H1 (cell line): ENCODE measurements around the gene PDZD4. TPM values are rescaled to one million over a fixed set of nuclear protein-coding genes. Genes with fewer than 3 reads are reported as not detected.

ENCODE experiments used
- CTCF ChIA-PET: fragments of 300-600 bp; sonication (Branson Sonifier 250); formaldehyde crosslinking; loops from one replicate; lab custom pipeline; 2021; ENCODE audit not compliant: partially characterized antibody; lab: Charles Lee
- POLR2A ChIA-PET: fragments of 300-600 bp; sonication (Branson Sonifier 250); formaldehyde crosslinking; loops from one replicate; lab custom pipeline; 2021; ENCODE audit warnings: inconsistent platforms; ENCODE audit not compliant: partially characterized antibody; lab: Charles Lee
- DNase-seq, 2 experiments: peaks; one replicate each; pipeline versions ENCODE4 v3.0.0 to v3.0.0-alpha.2; 2010 to 2022; ENCODE audit warnings: low spot score in 2 of 2, low read depth in 1 of 2, mixed read lengths in 1 of 2
- FAIRE-seq: peaks from 2 replicates; lab custom pipeline; 2011; peaks lifted over from hg19 to GRCh38; lab: Jason Lieb, UNC
- H2AFZ ChIP-seq: 2 replicates; pipeline ENCODE4 v1.8.1; 2012; ENCODE audit warnings: low read length, inconsistent platforms
- H2AK5ac ChIP-seq: 2 replicates; pipeline ENCODE4 v1.6.1; 2013; ENCODE audit warnings: low read depth, low read length
- H2BK120ac ChIP-seq: replicated peaks from 2 replicates; pipeline ENCODE3; 2013; ENCODE audit warnings: low read depth, low read length, inconsistent platforms
- H2BK12ac ChIP-seq: 2 replicates; pipeline ENCODE4 v1.6.1; 2013; ENCODE audit warnings: low read depth, low read length
- H2BK15ac ChIP-seq: 2 replicates; pipeline ENCODE4 v1.6.1; 2013; ENCODE audit warnings: low read length
- H2BK20ac ChIP-seq: 2 replicates; pipeline ENCODE4 v1.6.1; 2013; ENCODE audit warnings: low read length
- H2BK5ac ChIP-seq: 2 replicates; pipeline ENCODE4 v1.6.1; 2013; ENCODE audit warnings: low read depth, low read length
- H3K14ac ChIP-seq: 2 replicates; pipeline ENCODE4 v1.6.1; 2013; ENCODE audit warnings: inconsistent platforms; ENCODE audit not compliant: insufficient read length
- H3K18ac ChIP-seq: 2 replicates; pipeline ENCODE4 v1.6.1; 2013; ENCODE audit warnings: low read length; ENCODE audit errors: extremely low read depth
- H3K23ac ChIP-seq: 2 replicates; pipeline ENCODE4 v1.6.1; 2013; ENCODE audit warnings: inconsistent platforms; ENCODE audit not compliant: insufficient read length
- H3K23me2 ChIP-seq: 2 replicates; pipeline ENCODE4 v1.6.1; 2013; ENCODE audit warnings: low read depth, low read length
- H3K27ac ChIP-seq: 2 replicates; pipeline ENCODE4 v1.6.1; 2011; ENCODE audit warnings: low read depth, low read length, inconsistent platforms
- H3K27me3 ChIP-seq, 4 experiments: replicated peaks in 1 of 4; 1 replicate in 1 of 4; 2 replicates in 3 of 4; pipeline versions ENCODE4 v1.6.1 to v1.8.1; 2011 to 2013; ENCODE audit warnings: low read length in 3 of 4, mild to moderate bottlenecking in 3 of 4, inconsistent platforms in 2 of 4, mixed read lengths in 2 of 4, moderate library complexity in 1 of 4; ENCODE audit not compliant: control insufficient read depth in 3 of 4, insufficient read depth in 3 of 4; ENCODE audit errors: extremely low read depth in 1 of 4
- H3K36me3 ChIP-seq, 4 experiments: 2 replicates each; pipeline versions ENCODE4 v1.6.1 to v1.8.1; 2011 to 2013; ENCODE audit warnings: mild to moderate bottlenecking in 4 of 4, low read length in 3 of 4, moderate library complexity in 2 of 4, control low read depth in 1 of 4, inconsistent platforms in 1 of 4; ENCODE audit not compliant: insufficient read depth in 4 of 4, control insufficient read depth in 2 of 4
- H3K4ac ChIP-seq: replicated peaks from 2 replicates; pipeline ENCODE3; 2013; ENCODE audit warnings: low read length, low read depth, mixed read lengths, inconsistent platforms; ENCODE audit not compliant: insufficient read length
- H3K4me1 ChIP-seq, 4 experiments: replicated peaks in 1 of 4; 1 replicate in 1 of 4; 2 replicates in 3 of 4; pipeline versions ENCODE4 v1.6.1 to v1.8.1; 2011 to 2013; ENCODE audit warnings: low read length in 3 of 4, inconsistent platforms in 2 of 4, mixed read lengths in 1 of 4; ENCODE audit not compliant: insufficient read depth in 4 of 4, control insufficient read depth in 3 of 4
- H3K4me2 ChIP-seq, 2 experiments: 2 replicates each; pipeline versions ENCODE4 v1.6.1 to v1.8.1; 2011 to 2013; ENCODE audit warnings: low read depth in 2 of 2, low read length in 2 of 2, control low read depth in 1 of 2, inconsistent platforms in 1 of 2, mild to moderate bottlenecking in 1 of 2; ENCODE audit not compliant: insufficient read depth in 1 of 2
- H3K4me3 ChIP-seq, 4 experiments: fragments of 200-600, 300-600 bp in 1 of 4; sonication (generic), shearing (Covaris generic), sonication (Bioruptor Twin) in 1 of 4; 2 replicates each; pipeline versions ENCODE4 v1.5.1 to v1.8.1; 2011 to 2016; ENCODE audit warnings: low read length in 4 of 4, low read depth in 3 of 4, control low read depth in 2 of 4, inconsistent platforms in 2 of 4, mild to moderate bottlenecking in 2 of 4, mixed read lengths in 1 of 4, moderate library complexity in 1 of 4; ENCODE audit not compliant: insufficient read depth in 2 of 4; ENCODE audit errors: extremely low read depth in 1 of 4
- H3K56ac ChIP-seq: replicated peaks from 2 replicates; pipeline ENCODE3; 2013; ENCODE audit warnings: low read depth, mild to moderate bottlenecking, mixed read lengths, low read length, inconsistent platforms; ENCODE audit not compliant: insufficient read length
- H3K79me1 ChIP-seq: 2 replicates; pipeline ENCODE4 v1.6.1; 2013; ENCODE audit warnings: low read depth, low read length, control low read depth
- H3K79me2 ChIP-seq, 2 experiments: 2 replicates each; pipeline versions ENCODE4 v1.6.1 to v1.8.1; 2012 to 2013; ENCODE audit warnings: low read length in 2 of 2, mild to moderate bottlenecking in 2 of 2, inconsistent platforms in 1 of 2; ENCODE audit not compliant: insufficient read depth in 2 of 2, control insufficient read depth in 1 of 2
- H3K9ac ChIP-seq, 4 experiments: replicated peaks in 1 of 4; 1 replicate in 1 of 4; 2 replicates in 3 of 4; pipeline versions ENCODE4 v1.6.1 to v1.8.1; 2011 to 2013; ENCODE audit warnings: low read depth in 3 of 4, low read length in 3 of 4, control low read depth in 2 of 4, mild to moderate bottlenecking in 2 of 4, moderate library complexity in 2 of 4, inconsistent platforms in 1 of 4; ENCODE audit errors: extremely low read depth in 1 of 4
- H3K9me3 ChIP-seq, 2 experiments: 2 replicates each; pipeline versions ENCODE4 v1.6.1 to v1.8.1; 2012 to 2013; ENCODE audit warnings: mild to moderate bottlenecking in 2 of 2, moderate library complexity in 2 of 2, control low read depth in 1 of 2, inconsistent platforms in 1 of 2, low read depth in 1 of 2, low read length in 1 of 2, mixed read lengths in 1 of 2; ENCODE audit not compliant: insufficient read depth in 2 of 2
- H4K20me1 ChIP-seq, 2 experiments: replicated peaks in 1 of 2; 2 replicates each; pipeline versions ENCODE3 to v1.8.1; 2011 to 2013; ENCODE audit warnings: inconsistent platforms in 2 of 2, low read length in 2 of 2, mild to moderate bottlenecking in 1 of 2; ENCODE audit not compliant: insufficient read depth in 2 of 2, control insufficient read depth in 1 of 2
- H4K5ac ChIP-seq: 2 replicates; pipeline ENCODE4 v1.6.1; 2013; ENCODE audit warnings: low read length, low read depth, mixed read lengths, inconsistent platforms; ENCODE audit not compliant: insufficient read length
- H4K8ac ChIP-seq: 2 replicates; pipeline ENCODE4 v1.8.0; 2013; ENCODE audit warnings: mild to moderate bottlenecking, moderate library complexity, low read length, inconsistent platforms; ENCODE audit not compliant: insufficient read depth; ENCODE audit errors: extremely low read depth
- H4K91ac ChIP-seq: replicated peaks from 2 replicates; pipeline ENCODE3; 2013; ENCODE audit warnings: low read length, mixed read lengths, inconsistent platforms; ENCODE audit not compliant: insufficient read length
- BACH1 ChIP-seq: IDR thresholded peaks from 2 replicates; pipeline ENCODE4 v1.6.1; 2012; ENCODE audit warnings: low read length, improper control_type of control experiment
- BCL11A ChIP-seq, 2 experiments: IDR thresholded peaks; one replicate each; pipeline ENCODE4 v1.6.1; 2011; ENCODE audit warnings: low read depth in 2 of 2, low read length in 2 of 2, mild to moderate bottlenecking in 2 of 2
- BRCA1 ChIP-seq: IDR thresholded peaks from 2 replicates; pipeline ENCODE4 v1.6.1; 2012; ENCODE audit warnings: low read depth, low read length, improper control_type of control experiment
- HDAC2 ChIP-seq, 2 experiments: fragments of 300-600 bp in 1 of 2; sonication (generic) in 1 of 2; IDR thresholded peaks; 2 replicates each; pipeline ENCODE4 v1.6.1; 2011 to 2012; ENCODE audit warnings: low read depth in 2 of 2, low read length in 2 of 2, mild to moderate bottlenecking in 2 of 2, moderate library complexity in 2 of 2, borderline replicate concordance in 1 of 2, inconsistent platforms in 1 of 2
- KDM1A ChIP-seq: fragments of 200-600, 300-600 bp; sonication (generic); IDR thresholded peaks from 2 replicates; pipeline ENCODE4 v1.7.1; 2016; ENCODE audit warnings: mild to moderate bottlenecking, low read length, borderline replicate concordance
- KDM4A ChIP-seq: IDR thresholded peaks from one replicate; pipeline ENCODE4 v1.7.1; 2012; ENCODE audit warnings: low read depth, mild to moderate bottlenecking, moderate library complexity, low read length, inconsistent platforms; ENCODE audit not compliant: severe bottlenecking
- POLR2A ChIP-seq, 2 experiments: IDR thresholded peaks; 1 replicate in 1 of 2; 2 replicates in 1 of 2; pipeline ENCODE4 v1.6.1; 2011; ENCODE audit warnings: low read depth in 2 of 2, low read length in 2 of 2, mild to moderate bottlenecking in 2 of 2; ENCODE audit errors: control extremely low read depth in 1 of 2
- RBBP5 ChIP-seq: IDR thresholded peaks from 2 replicates; pipeline ENCODE4 v1.7.1; 2012; ENCODE audit warnings: low read depth, mild to moderate bottlenecking, inconsistent platforms, low read length, moderate library complexity, borderline replicate concordance
- RFX5 ChIP-seq: IDR thresholded peaks from 2 replicates; pipeline ENCODE4 v1.6.1; 2011; ENCODE audit warnings: low read depth, low read length, improper control_type of control experiment, borderline replicate concordance
- SRF ChIP-seq: IDR thresholded peaks from 2 replicates; pipeline ENCODE4 v1.6.1; 2011; ENCODE audit warnings: mild to moderate bottlenecking, low read depth, low read length, moderate library complexity
- SUZ12 ChIP-seq: fragments of 200-600 bp; sonication (generic); IDR thresholded peaks from 2 replicates; pipeline ENCODE4 v1.6.1; 2012; ENCODE audit warnings: mild to moderate bottlenecking, inconsistent platforms, low read length, moderate library complexity, mixed read lengths
- TEAD4 ChIP-seq: IDR thresholded peaks from 2 replicates; pipeline ENCODE4 v1.6.1; 2012; ENCODE audit warnings: low read depth, low read length, inconsistent platforms, mixed read lengths
- YY1 ChIP-seq: IDR thresholded peaks from 2 replicates; pipeline ENCODE4 v1.6.1; 2011; ENCODE audit warnings: low read depth, mild to moderate bottlenecking, low read length
- WGBS, 2 experiments: shearing (Covaris generic) in 1 of 2; methylation state at CpG; one replicate each; pipeline versions ENCODE4 v1.1.6 to v1.1.7; 2013 to 2015; ENCODE audit warnings: low lambda C conversion rate in 2 of 2, mixed read lengths in 2 of 2, inconsistent platforms in 1 of 2, low coverage in 1 of 2, missing lambda C conversion rate in 1 of 2; ENCODE audit not compliant: insufficient replicate concordance in 2 of 2, insufficient coverage in 1 of 2, insufficient read length in 1 of 2; ENCODE audit errors: extremely low coverage in 1 of 2, missing lambda C conversion rate in 1 of 2; 5-methylcytosine and 5-hydroxymethylcytosine counted together
- polyA plus RNA-seq, 7 experiments: library from polyadenylated mRNA; depleted of rRNA in 3 of 7; stranded (reverse) in 5 of 7; unstranded in 2 of 7; fragments of >200 nt in 5 of 7; fragments of 200-250 nt in 2 of 7; gene quantifications; 1 replicate in 5 of 7; 2 replicates in 1 of 7; 4 replicates in 1 of 7; pipeline versions ENCODE4 v1.2.1 to v1.2.3, GENCODE V29; 2011 to 2013; ENCODE audit warnings: missing spikeins in 2 of 7, mixed read lengths in 2 of 7
- total RNA-seq: library from RNA; stranded (reverse); fragmentation: NEBNext Ultra II Directional; extraction: Animal tissue kit (Norgen Biotek cat#: 25700); gene quantifications from 2 replicates; pipeline ENCODE4 v1.2.1, GENCODE V29; 2021

PDZD4 gene
- total and polyA plus RNA-seq, 2 of the 8 experiments (the other 6 are each of a cell fraction or from before 2014, with no cell fraction given), result 45.8 to 169 TPM

DNA sequence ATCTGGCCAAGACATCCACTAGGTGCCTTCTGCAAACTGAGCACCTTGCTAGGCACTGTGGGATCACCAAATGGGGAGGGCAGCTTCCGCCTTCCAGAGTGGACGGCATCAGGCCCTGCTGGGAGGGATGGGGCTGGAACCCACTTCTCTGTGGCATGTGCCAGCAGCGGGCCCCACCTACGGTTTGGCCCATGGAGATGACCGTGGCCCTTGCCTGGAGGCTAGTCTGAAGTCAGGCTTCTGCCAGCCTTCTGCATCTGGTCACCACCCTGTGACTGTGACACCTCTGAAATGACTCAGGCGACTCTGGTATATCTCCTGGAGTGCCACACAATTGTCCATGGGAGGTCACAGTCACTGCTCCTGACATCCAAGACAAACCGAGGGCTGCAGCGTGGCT lies 28.7 kb downstream of the PDZD4 start:
- no peaks in the 10 kb centered on the region for H3K79me1 ChIP-seq
- peaks cover 0 to 35% (median 5%) of the 10 kb centered on the region in 4 experiments; a peak in 3 of 8 replicates for H3K36me3 ChIP-seq
- H3K4me1 ChIP-seq, result no peaks in the 10 kb centered on the region; a peak in 1 of 7 replicates
- FAIRE-seq (no peak), DNase-seq (no peak)
- no peak overlapping the region for H3K18ac ChIP-seq
- H3K4me3 ChIP-seq, result no peak overlapping the region
- 0 out of 2 replicates have a peak overlapping the region, but pooled peaks have one; percentile 25 for H4K8ac ChIP-seq
- no peak overlapping the region for H2BK12ac ChIP-seq
- no peak overlapping the region for H3K4ac ChIP-seq
- H2BK120ac ChIP-seq, result no peak overlapping the region
- H2BK5ac ChIP-seq, result no peak overlapping the region
- H3K27me3 ChIP-seq, result no peaks in the 10 kb centered on the region
- no peak overlapping the region for H4K5ac ChIP-seq
- no peak overlapping the region for H4K91ac ChIP-seq
- no peak overlapping the region for H2AFZ ChIP-seq
- CTCF ChIA-PET, result no interaction called here
- H4K20me1 ChIP-seq, result peaks cover 2 to 8% of the 10 kb centered on the region in 2 experiments
- no peak overlapping the region for H3K23ac ChIP-seq
- no peak overlapping the region; the same call in 1 of the 2 replicates for H3K27ac ChIP-seq
- H3K14ac ChIP-seq, result no peak overlapping the region
- H3K79me2 ChIP-seq, result peaks cover 0 to 4% of the 10 kb centered on the region in 2 experiments; a peak in 1 of 4 replicates
- POLR2A ChIA-PET, result interaction anchor here (1.3 to 1.7 kb wide), 2 partner anchors 9 to 13 kb away, joined by 3 to 4 read pairs; no protein-coding TSS in a partner anchor
- H3K56ac ChIP-seq, result no peak overlapping the region
- H3K4me2 ChIP-seq, result no peak overlapping the region
- no peak overlapping the region for H2BK15ac ChIP-seq
- no peak overlapping the region for H3K9ac ChIP-seq
- 98% methylated on average over 6 of the region's 8 CpGs; no CpG with 5 or more reads in 1 of the 2 experiments for WGBS, 2 experiments
- no peak overlapping the region for H2AK5ac ChIP-seq
- no peak for TF ChIP-seq POLR2A (IDR thresholded peaks at IDR 0.05; ENCODE audit: control extremely low read depth in 1 of 2, low read depth in 2 of 2, low read length in 2 of 2)
- no peak for TF ChIP-seq RFX5
- TF ChIP-seq RBBP5, result no peak
- no peak for TF ChIP-seq KDM4A
- no peak for TF ChIP-seq KDM1A
- no peak for TF ChIP-seq BRCA1
- no peak for TF ChIP-seq YY1
- TF ChIP-seq HDAC2 (IDR thresholded peaks at IDR 0.05; ENCODE audit: borderline replicate concordance in 1 of 2, low read depth in 2 of 2, low read length in 2 of 2), result no peak
- TF ChIP-seq TEAD4, result no peak
- TF ChIP-seq BACH1, result no peak
- TF ChIP-seq BCL11A (IDR thresholded peaks at IDR 0.05; ENCODE audit: low read depth in 2 of 2, low read length in 2 of 2), result no peak
- no peak for TF ChIP-seq SUZ12
- no peak for TF ChIP-seq SRF
- H3K23me2 ChIP-seq, result no peaks in the 10 kb centered on the region
- no peaks in the 10 kb centered on the region for H3K9me3 ChIP-seq
- no peak overlapping the region for H2BK20ac ChIP-seq
